HG03025 (cell line): ENCODE data around the gene NCF2.

Experiments
- ATAC-seq: cut with Tn5 transposase; IDR thresholded peaks from one replicate; pipeline ENCODE4 v1.9.1; 2021; ENCODE audit warnings: mild to moderate bottlenecking, moderate library complexity; ENCODE audit not compliant: unreplicated experiment, low FRiP score

NCF2 gene

GRCh38 chr1:183612407-183612806, 22.1 kb upstream of the NCF2 start:
- no peak for ATAC-seq

- ATAC-seq = no peak
These were observed 20.8 kb upstream of the NCF2 start for GRCh38 chr1:183611021-183611420.

GRCh38 chr1:183609759-183610452, 19.6 kb upstream of the NCF2 start:
- ATAC-seq = no peak

GRCh38 chr1:183609313-183609712, 19.1 kb upstream of the NCF2 start:
- ATAC-seq = no peak

GRCh38 chr1:183607322-183607980, 17.2 kb upstream of the NCF2 start:
- no peak for ATAC-seq

- no peak for ATAC-seq
These were observed 15.6 kb upstream of the NCF2 start for GRCh38 chr1:183605904-183606303.

GRCh38 chr1:183604815-183605214, 14.6 kb upstream of the NCF2 start:
- ATAC-seq = peak; percentile 14

- peak; percentile 39 for ATAC-seq
These were observed 14.0 kb upstream of the NCF2 start for GRCh38 chr1:183604038-183604808.

- ATAC-seq = no peak
These were observed 12.3 kb upstream of the NCF2 start for GRCh38 chr1:183602510-183602909.

GRCh38 chr1:183600634-183601033, 10.4 kb upstream of the NCF2 start:
- ATAC-seq = no peak

GRCh38 chr1:183600136-183600535, 9.9 kb upstream of the NCF2 start:
- ATAC-seq = no peak

GRCh38 chr1:183598386-183598785, 8.1 kb upstream of the NCF2 start:
- ATAC-seq = no peak

GRCh38 chr1:183597656-183598347, 7.5 kb upstream of the NCF2 start:
- ATAC-seq = no peak

GRCh38 chr1:183596500-183596899, 6.2 kb upstream of the NCF2 start:
- no peak for ATAC-seq

- no peak for ATAC-seq
These were observed 5.3 kb upstream of the NCF2 start for GRCh38 chr1:183595537-183595936.

- ATAC-seq = peak; percentile 49
These were observed 3.1 kb upstream of the NCF2 start for GRCh38 chr1:183593356-183593755.

- no peak for ATAC-seq
These were observed 2.5 kb upstream of the NCF2 start for GRCh38 chr1:183592733-183593132.

- peak; percentile 20 for ATAC-seq
These were observed 400 bp downstream of the NCF2 start for GRCh38 chr1:183589874-183590243.

- ATAC-seq = no peak
These were observed 875 bp downstream of the NCF2 start for GRCh38 chr1:183589384-183589783.

GRCh38 chr1:183588827-183589226, 1.4 kb downstream of the NCF2 start:
- no peak for ATAC-seq

GRCh38 chr1:183586926-183587325, 3.3 kb downstream of the NCF2 start:
- no peak for ATAC-seq
